T-helper 2 cell (primary cell): Measurements from ENCODE around the gene DPYSL3.

Experiments used
- DNase-seq, 5 experiments: peaks; one replicate each; pipeline versions ENCODE4 v3.0.0 to v3.0.0-alpha.2; 2012 to 2022

Gene DPYSL3

DNA sequence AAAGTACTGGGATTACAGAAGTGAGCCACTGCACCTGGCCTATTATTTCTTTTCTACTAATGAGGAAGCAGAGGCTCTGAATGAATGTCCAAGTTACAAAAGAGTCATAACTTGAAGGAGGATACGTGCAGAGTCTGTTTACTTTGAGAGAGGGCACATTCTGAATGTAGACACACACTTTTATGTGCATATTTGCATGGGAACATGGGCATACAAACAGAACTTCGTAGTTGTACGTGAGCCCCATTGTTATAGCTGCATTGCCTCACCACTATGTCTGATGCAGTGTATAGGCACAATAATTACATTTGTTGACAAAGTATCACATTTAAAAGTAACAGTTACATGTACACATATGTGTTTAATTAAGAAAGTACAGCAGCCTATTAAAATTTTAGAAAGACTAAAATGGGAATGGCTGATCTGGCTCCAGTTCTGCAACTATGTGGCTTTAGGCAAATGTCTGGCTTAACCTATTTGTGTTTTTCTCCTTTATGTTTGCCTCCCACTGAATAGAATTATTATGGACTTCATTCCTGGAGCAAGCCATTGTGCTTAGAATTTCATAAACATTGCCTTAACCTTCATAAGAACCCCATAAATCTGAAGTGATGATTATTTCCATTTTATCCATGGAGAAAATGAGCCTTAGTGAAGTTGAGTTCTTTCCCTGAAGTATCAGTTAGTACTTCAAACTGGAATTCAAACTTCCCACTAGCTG, 3.0 kb upstream of the DPYSL3 start:
- DNase-seq = no peak

DNA sequence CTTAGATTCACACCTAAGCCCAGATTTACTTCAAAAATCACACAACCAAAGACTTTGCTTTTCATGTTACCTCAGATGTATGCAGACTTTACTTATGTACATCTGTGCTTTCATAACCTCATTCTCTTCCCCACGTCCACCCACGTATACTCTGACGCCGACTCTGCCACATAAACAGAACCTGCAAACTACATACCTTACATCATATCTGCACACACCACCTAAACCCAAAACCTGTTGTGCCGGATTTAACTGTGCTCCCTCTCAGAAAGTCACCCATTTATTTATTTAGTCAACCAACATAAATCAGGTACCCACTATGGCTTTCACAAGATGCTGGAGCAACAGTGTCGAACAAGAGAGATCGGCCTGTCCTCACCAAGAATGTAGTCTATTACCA, 1.0 kb upstream of the DPYSL3 start:
- DNase-seq = no peak

DNA sequence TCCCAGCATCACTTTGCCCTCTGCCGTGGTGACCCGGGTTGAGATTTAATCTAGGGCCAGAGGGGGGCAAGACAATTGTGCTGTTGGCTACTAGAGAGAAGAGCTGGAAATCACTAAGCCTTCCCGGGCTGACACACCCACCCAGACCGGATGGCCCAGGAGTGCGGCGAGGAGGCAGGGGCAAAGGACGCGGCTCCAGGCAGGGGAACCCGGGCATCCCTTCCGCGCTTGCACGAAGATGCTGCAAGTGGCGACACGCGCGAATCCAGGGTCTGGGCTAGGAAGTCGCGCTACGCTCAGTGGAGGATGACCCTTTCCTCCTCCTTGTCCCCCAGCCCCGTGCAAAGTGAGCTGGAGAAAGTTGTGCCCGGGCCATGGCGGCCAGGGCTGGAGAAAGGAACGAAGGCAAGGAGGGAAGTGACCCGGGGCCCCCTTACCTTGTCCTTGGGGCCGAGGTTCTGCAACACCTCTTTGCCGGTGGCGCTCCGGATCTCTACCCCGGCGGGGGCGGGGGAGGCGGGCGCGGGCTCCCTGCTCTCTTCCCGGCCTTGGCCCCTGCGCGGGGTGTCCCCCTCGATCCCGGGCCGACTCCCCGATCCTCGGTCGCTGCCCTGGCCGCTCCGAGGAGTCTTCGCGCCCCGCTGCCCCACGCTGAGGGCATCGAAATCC, 693 bp downstream of the DPYSL3 start:
- no peak for DNase-seq

DNA sequence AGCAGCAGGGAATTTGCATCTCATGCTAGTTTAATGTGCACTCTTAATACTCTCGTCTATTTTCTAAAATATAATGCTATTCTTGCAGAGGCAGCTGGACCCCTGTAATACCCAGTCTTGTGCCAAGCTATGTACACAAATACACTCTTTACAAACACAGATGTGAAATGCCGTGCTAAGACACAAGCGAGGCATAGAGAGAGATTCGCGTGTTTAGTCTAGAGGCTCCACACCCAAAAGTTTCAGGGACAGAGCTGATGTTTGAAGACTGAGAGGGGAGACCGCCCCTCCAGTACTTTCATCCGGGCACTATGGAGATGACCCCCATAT, 1.2 kb downstream of the DPYSL3 start:
- no peak for DNase-seq

DNA sequence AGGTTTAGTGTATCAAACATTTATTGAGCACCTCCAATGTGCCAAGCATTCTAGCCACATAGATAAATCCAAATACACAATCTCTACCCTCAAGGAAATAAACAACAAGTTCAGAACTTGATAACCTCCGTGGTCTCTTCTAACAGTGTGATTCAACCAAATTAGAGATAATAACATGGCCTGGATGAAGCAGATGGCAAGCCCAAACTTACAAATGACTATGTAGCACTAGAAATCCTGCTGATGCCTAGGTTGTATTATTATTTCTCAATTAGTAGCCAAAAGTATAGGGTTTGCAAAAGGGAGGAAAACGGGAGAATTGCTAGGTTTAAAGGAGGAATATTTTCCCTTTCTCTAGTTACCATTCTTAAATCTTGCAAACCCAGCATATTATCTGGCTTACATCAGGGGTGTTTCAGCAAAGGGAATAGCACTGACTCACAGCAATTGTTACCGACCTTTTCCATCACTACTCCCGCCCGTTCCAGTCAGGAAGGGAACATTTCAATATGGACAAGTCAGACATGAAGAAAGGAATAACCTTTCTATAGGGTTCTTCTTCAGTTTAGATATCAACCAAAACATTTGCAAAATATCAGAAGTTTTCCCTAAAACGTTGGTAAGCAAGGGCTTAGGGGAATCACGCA, 2.3 kb downstream of the DPYSL3 start:
- DNase-seq = no peak

DNA sequence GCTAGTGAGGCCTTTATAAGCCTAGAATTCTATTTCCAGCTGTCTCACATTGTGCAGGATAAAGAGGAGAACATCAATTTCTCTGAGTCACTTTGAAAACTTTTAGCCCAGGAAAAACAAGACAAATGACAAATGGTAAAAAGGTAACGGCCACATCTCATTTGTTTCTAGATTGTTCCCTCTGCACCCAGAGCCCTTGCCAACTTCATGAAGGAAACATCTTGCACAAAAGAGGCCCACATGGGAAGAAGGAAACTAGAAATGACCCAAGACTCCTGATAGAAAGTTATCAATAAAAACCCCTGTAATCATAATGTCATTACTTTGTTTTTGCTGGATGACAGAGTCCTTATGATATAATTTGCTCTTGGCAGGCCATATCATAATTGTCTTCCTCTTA, 5.3 kb downstream of the DPYSL3 start:
- DNase-seq = no peak

DNA sequence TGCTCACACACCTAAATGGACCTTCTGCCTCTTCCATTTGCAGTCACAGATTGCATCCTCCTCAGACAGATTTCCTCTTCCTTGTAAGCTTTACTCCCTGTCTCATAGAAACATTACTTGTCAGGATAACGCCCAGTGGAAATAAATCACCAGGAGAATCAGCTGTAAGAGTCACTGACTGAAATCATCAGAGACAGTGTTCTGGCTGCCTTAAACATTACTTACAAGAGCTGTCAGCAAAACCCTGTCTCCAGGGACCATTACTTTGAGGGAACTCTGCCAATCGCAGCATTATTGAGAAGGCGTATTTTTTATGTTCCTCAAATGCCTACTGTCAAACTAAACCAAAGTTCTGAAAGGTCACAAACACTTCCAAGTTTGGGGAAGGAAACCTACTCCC, 5.9 kb downstream of the DPYSL3 start:
- no peak for DNase-seq

DNA sequence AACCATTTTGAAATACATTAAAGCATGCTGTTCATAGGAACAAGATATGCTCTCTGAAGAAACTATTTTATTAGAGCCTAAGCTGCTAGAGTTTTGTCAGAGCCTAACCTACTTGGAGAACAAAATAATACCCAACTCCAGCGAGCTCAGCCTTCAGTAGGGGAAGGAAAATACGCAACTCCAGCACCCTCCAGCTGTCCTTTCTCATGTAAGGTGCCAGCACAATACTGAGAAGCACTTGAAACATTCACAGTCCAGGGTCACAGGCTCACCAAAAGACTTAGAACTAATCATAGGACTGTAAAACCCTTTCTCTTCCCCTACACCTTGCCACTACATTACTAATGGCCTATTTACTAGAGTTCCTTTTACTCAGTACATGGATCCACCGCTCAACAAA, 18.9 kb downstream of the DPYSL3 start:
- DNase-seq = no peak

DNA sequence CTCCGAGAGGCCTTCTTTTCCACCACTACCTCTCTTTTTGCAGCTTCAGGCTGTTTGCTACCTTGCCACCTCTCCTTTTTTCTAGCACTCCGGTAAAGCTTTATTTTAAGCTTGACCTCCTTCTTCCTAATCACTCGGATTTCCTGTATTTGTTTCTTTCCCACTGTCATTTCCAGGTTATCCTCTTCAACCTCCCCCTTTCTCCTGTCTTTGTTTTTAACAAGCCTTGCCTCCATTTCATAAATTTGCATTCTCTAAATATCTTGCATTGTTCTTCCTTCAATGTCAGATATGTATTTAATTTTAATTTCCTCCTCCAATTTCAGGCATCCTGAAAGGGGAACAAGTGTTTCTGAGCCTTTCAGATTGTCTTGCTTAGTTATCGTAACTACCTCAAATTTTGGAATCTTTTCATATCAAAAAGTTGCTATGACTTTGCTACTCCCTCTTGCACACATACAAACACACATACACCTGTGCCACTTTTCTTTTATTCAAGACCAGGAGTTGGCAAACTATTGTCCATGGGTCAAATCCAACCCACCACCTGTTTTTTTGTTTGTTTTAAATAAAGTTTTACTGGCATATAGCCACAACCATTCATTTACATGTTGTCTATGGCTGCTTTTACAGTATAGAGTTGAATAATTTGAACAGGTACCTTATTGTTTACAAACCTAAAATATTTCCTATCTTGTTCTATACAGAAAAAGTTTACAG, 22.7 kb downstream of the DPYSL3 start:
- DNase-seq = no peak

DNA sequence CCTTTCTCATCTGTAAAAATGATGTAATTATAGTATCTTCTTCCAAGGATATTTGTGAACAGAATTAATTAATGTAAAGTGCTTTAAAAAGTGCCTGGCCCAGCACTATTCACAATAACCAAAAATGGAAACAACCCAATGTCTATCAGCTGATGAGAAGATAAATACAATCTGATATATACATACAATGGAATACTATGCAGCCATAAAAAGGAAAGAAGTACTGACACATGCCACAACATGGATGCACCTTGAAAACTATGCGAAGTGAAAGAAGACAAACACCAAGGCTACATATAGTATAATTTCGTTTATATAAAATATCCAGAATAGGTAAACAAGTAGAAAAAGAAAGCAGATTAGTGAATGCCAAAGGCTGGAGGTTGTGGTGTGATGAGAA, 24.1 kb downstream of the DPYSL3 start:
- DNase-seq = no peak

DNA sequence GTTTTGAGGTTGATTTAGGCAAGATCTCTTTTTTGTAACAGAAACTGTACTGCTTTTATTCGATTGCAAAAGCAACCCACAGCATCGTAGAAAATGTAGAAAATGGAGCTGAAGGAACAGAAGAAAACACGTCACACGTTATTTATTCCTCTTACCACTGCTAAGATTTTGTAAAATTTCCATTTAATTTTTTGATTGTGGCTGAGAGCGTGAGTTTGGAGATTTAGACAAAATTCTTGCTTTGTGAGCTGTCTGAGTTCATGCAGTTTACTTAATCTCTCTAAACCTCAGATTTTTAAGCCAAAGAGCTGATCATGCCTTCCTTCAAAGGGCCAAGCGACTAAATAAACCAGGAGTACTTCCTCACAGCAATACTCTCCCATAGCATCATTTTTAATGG, 24.8 kb downstream of the DPYSL3 start:
- DNase-seq = no peak

DNA sequence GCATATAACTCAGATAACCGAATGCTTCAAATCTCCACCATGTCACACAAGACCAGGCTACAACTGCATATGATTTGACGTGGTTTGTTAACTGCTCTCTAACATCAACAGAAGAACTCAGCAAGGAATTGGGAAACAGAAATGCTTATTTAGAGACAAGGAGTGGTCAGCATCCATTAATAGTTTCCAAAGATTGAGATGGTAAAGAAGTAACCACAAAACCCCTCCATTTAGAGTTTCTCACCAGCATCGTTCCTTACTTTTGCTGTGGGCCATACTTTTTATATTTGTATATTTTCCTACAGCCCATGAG, 25.2 kb downstream of the DPYSL3 start:
- DNase-seq = no peak

DNA sequence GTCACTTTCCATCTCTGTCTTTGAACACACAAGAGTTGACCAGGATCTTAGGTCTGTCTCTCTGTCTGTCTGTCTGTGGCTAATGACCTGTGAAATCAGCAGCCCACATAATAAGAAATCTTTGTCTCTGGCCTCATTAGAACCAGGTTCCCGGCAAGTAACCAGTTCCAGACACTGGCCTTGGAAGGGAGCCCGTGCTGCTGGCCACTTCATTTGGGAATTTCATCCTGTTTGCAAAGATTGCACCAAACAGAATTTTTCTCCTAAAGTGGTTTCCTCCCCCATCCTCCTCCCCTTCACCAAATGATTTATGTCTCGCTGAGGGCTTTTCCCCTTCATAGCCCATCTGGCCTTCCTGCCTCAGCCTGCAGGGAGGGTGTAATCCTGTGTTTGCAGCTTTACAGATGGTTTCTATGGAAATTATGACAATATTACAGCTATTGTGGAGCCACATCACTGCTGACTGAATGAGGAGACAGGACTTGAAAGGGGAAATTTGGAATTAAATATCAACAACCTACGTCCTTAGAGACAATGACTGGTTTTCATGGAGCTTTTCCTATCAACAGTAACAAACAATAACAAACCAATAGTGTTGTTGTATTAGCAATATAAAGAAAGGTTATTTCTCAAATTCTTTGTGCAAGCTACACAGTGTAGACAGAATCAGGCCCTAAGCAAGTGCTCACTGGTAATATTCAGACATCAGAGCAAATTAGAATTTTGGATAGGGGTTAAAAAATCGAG, 25.7 kb downstream of the DPYSL3 start:
- DNase-seq = no peak

DNA sequence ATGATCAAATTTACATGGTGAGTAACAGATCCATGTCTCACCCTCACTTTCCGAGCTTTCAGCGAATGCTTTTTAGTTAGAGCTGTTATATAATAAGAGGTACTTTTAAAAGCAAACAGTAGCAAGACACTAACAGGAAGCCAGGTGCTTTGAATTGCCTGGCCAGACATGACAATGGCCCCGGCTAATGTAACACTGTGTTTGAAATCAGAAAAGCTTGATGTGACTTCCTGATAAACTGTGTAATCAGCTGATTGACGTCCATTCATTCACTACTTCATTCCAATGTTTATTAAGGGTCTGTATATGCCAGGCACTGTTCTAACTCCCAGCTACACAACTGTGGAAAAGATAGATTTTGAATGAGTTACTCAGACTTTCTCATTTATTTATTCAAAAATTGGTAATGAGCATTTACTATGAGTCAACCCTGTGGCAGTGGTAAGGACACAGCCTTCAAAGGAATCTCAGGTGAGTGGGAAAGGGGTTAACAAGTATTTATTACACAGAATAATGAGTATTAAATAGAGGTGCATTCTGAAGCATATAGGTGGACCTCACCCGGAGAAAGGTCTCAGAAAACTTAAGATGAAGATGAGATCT, 26.6 kb downstream of the DPYSL3 start:
- no peak for DNase-seq

DNA sequence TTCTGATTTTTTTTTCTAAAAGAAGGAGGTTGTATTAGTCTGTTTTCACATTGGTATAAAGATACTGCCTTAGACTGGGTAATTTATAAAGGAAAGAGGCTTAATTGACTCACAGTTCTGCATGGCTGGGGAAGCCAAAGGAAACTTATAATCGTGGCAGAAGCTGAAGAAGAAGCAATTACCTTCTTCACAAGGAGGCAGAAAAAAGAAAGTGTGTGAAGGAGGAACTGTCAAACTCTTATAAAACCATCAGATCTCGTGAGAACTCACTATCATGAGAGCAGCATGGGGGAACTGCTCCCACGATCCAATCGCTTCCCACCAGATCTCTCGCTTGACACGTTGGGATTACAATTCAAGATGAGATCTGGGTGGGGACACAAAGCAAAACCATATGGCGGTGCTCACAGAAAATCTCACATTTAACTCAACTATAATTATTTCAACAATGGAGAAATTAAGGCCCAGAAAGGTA, 27.1 kb downstream of the DPYSL3 start:
- no peak for DNase-seq

DNA sequence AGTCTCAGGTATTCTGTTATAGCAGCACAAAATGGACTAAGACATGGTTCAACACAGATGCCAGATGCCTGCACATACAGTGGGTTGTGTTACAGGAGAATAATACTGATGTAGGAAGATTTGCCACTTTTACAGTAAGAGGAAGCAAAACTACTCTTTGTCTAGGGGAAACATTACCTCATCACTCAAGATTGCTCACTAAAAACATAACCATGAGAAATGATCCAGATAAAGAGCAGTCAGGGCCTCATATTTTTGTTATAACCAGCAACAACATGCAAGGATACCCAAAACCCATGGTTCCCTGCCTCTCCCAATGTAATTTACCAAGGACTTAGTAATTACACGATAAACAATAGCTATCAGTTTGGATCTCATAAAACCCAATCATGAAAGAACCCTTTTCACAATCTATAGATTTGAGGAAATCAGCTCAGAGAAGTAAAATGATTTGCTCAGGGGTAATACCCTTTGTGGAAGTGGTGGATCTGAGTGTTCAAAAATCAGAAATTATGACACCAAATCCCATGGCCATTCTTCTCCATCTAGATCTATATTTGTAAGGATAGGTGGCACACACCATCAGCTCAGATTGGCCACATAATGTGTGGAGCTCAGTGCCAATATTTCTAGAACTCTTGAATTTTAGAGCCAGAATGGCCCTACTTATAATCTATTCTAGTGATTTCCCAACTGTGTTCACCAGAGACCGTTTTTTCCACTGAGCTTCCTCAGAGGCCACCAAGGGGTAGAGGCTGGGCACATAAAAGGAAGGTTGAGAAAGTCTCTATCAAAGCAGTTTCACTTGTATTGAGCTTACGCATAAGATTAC, 27.8 kb downstream of the DPYSL3 start:
- DNase-seq = no peak

DNA sequence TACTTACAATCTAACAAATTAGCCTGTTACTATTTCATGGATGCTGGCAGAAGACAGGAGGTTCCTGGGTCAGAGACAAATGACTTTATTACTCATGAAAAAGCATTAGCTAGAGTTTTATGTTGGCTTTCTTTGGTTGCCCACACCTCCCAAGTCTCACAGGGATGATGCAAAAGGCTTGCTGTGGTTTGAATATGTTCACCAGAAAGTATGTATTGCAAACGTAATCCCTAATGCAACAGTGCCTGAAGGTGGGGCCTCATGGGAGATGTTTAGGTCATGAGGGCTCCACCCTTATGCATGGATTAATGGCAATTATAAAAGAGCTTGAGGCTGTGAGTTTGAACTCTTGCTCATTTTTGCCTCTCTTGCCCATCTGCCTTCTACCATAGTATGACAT, 28.5 kb downstream of the DPYSL3 start:
- no peak for DNase-seq

DNA sequence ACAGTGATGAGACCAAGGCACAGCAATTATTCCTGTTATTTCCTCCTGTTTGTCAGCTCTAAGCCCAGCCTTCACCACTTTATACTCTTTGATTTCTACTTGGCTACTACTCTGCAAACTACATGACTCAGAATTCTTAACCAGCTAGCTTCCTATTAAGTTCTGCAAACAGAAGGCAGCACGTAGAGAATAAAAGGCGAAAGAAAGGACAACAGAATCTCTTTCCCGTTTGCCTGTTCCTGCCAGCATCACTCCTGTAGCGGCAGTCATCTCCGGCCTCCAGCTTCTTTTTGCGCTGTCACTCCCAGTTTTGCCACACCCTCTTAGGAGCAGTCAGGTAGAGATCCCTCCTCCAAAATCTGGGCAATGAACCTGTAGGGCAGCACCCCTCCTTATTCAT, 29.9 kb downstream of the DPYSL3 start:
- DNase-seq = no peak

DNA sequence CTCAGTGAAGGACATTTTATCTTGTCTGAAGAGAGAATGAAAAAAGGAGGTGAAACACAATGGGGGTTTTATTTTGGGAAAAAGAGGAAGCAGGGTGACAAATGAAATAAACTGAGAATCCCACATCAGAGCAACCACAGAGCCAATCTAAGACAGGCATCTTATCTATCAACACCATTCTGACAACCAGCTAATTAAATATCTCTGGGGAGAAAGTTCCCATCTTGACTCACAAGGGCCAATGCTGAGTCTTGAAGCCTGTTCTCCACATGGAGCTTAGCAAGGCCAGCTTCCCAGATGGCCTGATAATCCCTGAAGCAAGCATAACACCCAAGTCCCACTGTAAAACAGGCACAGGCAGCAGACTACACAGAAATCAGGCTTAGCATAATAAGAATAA, 30.4 kb downstream of the DPYSL3 start:
- DNase-seq = no peak

DNA sequence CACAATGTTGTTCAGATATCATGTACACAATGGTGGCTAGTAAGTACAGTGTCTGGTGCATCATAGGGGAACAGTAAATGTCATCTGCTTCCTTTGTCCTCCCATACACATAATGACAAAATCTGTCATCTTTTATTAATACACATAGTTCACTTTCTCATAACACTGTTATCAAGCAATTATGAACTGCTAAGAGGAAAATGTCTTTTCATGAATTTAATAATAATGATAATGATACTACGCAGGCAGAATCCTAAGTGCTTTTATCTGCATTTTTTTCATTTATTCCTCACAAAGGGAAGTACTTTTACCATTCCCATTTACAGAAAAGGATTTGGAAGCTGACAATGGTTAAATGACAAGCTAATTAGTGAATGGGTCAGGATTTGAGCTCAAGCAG, 35.7 kb downstream of the DPYSL3 start:
- DNase-seq = no peak

DNA sequence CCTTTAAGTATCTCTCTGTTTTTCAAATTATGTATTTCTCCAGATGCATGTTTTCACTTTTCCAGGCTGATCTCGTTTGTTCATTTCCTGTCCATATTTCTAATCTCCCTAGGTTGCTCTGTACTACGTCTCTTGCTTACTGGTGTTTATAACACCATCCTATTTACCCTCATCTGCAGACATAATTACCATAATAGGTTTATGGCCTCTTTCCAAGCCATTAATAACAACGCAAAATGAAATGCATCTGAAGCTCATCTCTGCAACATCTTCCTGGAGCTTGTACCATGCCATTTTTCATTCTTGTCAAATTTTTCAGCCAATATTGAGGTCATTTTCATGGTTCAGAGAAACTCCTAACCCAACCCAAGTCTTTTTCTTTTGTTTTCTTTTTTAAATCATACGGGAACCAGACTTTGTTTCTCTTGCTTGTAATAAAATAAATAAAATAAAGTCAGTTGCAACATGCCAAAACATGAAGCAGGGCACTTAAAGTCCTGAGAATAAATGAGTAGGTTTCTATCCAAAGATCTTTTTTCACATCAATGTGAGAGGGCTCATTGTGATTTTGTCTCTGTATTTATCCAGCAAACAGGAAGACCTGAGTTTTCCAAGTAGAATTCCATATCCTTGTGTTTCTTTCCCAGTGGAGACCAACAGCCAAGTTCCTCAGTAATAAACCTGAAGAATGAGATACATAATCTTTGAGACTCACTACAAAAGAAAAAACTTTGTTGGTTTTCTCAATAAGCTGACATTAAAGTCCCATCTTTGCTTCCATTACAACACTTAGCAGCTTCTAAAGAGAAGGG, 37.0 kb downstream of the DPYSL3 start:
- no peak for DNase-seq
